ENCODE results near the gene VCL. TPM values are rescaled to one million over a fixed set of nuclear protein-coding genes. Genes with fewer than 3 reads are reported as not detected.

VCL gene
- total RNA-seq, 1 experiment from 2014 or later, result 92.2 TPM

GRCh38 chr10:73965890-73966768 is 31.8 kb upstream of the VCL start:
- TF ChIP-seq CTCF (IDR thresholded peaks at IDR 0.05; ENCODE audit: insufficient read depth in 1 of 2, low read depth in 1 of 2, low read length in 1 of 2, severe bottlenecking in 1 of 2, unreplicated experiment in 1 of 2), result no peak

DNA sequence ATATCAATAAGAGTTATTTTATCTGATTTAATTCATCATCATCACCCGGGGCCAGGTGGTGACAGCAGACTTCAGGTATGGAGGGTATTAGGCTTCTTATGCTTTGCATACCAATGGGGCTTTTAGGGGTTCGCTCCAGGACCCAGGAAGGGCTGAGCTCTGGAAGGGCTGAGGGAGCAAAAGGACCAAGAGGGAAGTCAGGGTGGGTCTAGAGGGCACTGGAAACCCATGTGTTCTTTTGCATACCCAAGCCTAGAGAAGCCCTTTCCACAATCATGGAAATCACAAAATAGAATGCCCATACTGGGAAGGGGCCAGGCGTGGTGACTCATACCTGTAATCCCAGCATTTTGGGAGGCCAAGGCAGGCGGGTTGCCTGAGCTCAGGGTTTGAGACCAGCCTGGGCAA is 30.9 kb upstream of the VCL start:
- no peaks in the 10 kb centered on the region for H3K36me3 Mint-ChIP-seq (ENCODE audit: insufficient read depth, unreplicated experiment)
- Histone ChIP-seq H3K27me3 (replicated peaks; ENCODE audit: control insufficient read depth, insufficient read depth, low read length) (no peaks in the 10 kb centered on the region), H3K4me3 (ENCODE audit: low read depth, low read length) (no peak overlapping the region), H3K9me3 (no peaks in the 10 kb centered on the region), H3K4me1 (peaks cover 26% of the 10 kb centered on the region), H3K36me3 (ENCODE audit: control insufficient read depth, insufficient read depth, low read length) (no peaks in the 10 kb centered on the region)
- H3K9me3 Mint-ChIP-seq (ENCODE audit: unreplicated experiment), result no peaks in the 10 kb centered on the region
- POLR2A ChIA-PET, result interaction anchor here (1.3 kb wide), 1 partner anchor 31 kb away, joined by 3 read pairs; the partner anchor contains the start of gene VCL
- DNase-seq, result no peak
- H3K4me3 Mint-ChIP-seq (ENCODE audit: unreplicated experiment), result no peak overlapping the region
- H3K27ac Mint-ChIP-seq (ENCODE audit: unreplicated experiment), result peak overlapping the region; percentile 98
- no peaks in the 10 kb centered on the region for H3K27me3 Mint-ChIP-seq (ENCODE audit: insufficient read depth, unreplicated experiment)
- H3K4me1 Mint-ChIP-seq (ENCODE audit: low read depth, unreplicated experiment), result peaks cover 13% of the 10 kb centered on the region
- no TSS peak for BruUV-seq (replicated peaks)
- TF ChIP-seq CTCF (IDR thresholded peaks at IDR 0.05; ENCODE audit: insufficient read depth in 1 of 2, low read depth in 1 of 2, low read length in 1 of 2, severe bottlenecking in 1 of 2, unreplicated experiment in 1 of 2), result no peak
- CTCF ChIA-PET, result interaction anchor here (1.7 kb wide), 1 partner anchor 10 kb away, joined by 5 read pairs; no protein-coding TSS in a partner anchor
- intact Hi-C loops (cut with micrococcal nuclease; ENCODE audit: unreplicated experiment), result no loop called here

More at GRCh38 chr10:73965890-73966768, 31.8 kb upstream of the VCL start:
- H3K4me3 ChIP-seq (ENCODE audit: low read depth, low read length), result no peak overlapping the region
- ChIA-PET POLR2A (interaction anchor here (1.3 kb wide), 2 partner anchors 31 to 33 kb away, joined by 3 to 5 read pairs; partner anchors contain the start of gene VCL), CTCF (interaction anchor here (0.5 to 1.7 kb wide), 4 partner anchors 9 to 1252 kb away, joined by 3 to 5 read pairs (median 4); no protein-coding TSS in a partner anchor)
- H3K9me3 Mint-ChIP-seq (ENCODE audit: unreplicated experiment), result no peaks in the 10 kb centered on the region
- peaks cover 13% of the 10 kb centered on the region for H3K4me1 Mint-ChIP-seq (ENCODE audit: low read depth, unreplicated experiment)
- peaks cover 26% of the 10 kb centered on the region for H3K4me1 ChIP-seq
- no peaks in the 10 kb centered on the region for H3K27me3 Mint-ChIP-seq (ENCODE audit: insufficient read depth, unreplicated experiment)
- H3K4me3 Mint-ChIP-seq (ENCODE audit: unreplicated experiment), result peak overlapping the region; percentile 64
- H3K36me3 Mint-ChIP-seq (ENCODE audit: insufficient read depth, unreplicated experiment), result no peaks in the 10 kb centered on the region
- no peaks in the 10 kb centered on the region for H3K27me3 ChIP-seq (replicated peaks; ENCODE audit: control insufficient read depth, insufficient read depth, low read length)
- no TSS peak for BruUV-seq (replicated peaks)
- H3K9me3 ChIP-seq, result no peaks in the 10 kb centered on the region
- intact Hi-C loops (cut with micrococcal nuclease; ENCODE audit: unreplicated experiment), result no loop called here
- peak; percentile 71 to 87 for DNase-seq
- no peaks in the 10 kb centered on the region for H3K36me3 ChIP-seq (ENCODE audit: control insufficient read depth, insufficient read depth, low read length)
- peak overlapping the region; percentile 98 for H3K27ac Mint-ChIP-seq (ENCODE audit: unreplicated experiment)

DNA sequence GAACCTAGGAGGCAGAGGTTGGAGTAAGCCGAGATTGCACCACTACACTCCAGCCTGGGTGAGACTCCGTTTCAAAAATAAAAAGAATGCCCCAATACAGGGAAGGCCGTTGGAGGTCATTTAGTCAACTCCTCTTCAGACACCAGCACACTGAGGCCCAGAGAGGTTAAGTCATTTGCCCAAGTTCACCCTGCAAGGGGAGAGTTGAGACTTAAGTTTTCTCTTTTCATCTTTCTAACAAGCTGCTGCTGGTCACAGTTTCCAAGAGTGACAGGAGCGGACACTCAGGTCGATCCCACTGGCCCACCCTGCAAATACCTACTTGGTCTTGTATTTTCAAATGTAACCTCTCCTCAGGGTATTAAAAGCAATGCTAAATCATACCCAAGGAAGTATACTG is 30.4 kb upstream of the VCL start:
- ChIA-PET CTCF (interaction anchor here (1.7 kb wide), 1 partner anchor 11 kb away, joined by 5 read pairs; no protein-coding TSS in a partner anchor), POLR2A (interaction anchor here (1.2 kb wide), 1 partner anchor 31 kb away, joined by 5 read pairs; no protein-coding TSS in a partner anchor)
- no peaks in the 10 kb centered on the region for H3K27me3 Mint-ChIP-seq (ENCODE audit: insufficient read depth, unreplicated experiment)
- no peaks in the 10 kb centered on the region for H3K9me3 Mint-ChIP-seq (ENCODE audit: unreplicated experiment)
- H3K4me1 Mint-ChIP-seq (ENCODE audit: low read depth, unreplicated experiment), result peaks cover 13% of the 10 kb centered on the region
- TF ChIP-seq CTCF (IDR thresholded peaks at IDR 0.05; ENCODE audit: insufficient read depth in 1 of 2, low read depth in 1 of 2, low read length in 1 of 2, severe bottlenecking in 1 of 2, unreplicated experiment in 1 of 2), result no peak
- H3K27me3 ChIP-seq (replicated peaks; ENCODE audit: control insufficient read depth, insufficient read depth, low read length), result no peaks in the 10 kb centered on the region
- intact Hi-C loops (cut with micrococcal nuclease; ENCODE audit: unreplicated experiment), result no loop called here
- no peak for DNase-seq
- H3K4me3 ChIP-seq (ENCODE audit: low read depth, low read length), result no peak overlapping the region
- H3K36me3 Mint-ChIP-seq (ENCODE audit: insufficient read depth, unreplicated experiment), result no peaks in the 10 kb centered on the region
- H3K9me3 ChIP-seq, result no peaks in the 10 kb centered on the region
- H3K4me1 ChIP-seq, result peaks cover 26% of the 10 kb centered on the region
- H3K36me3 ChIP-seq (ENCODE audit: control insufficient read depth, insufficient read depth, low read length), result no peaks in the 10 kb centered on the region
- peak overlapping the region; percentile 98 for H3K27ac Mint-ChIP-seq (ENCODE audit: unreplicated experiment)
- H3K4me3 Mint-ChIP-seq (ENCODE audit: unreplicated experiment), result no peak overlapping the region
- BruUV-seq (replicated peaks), result no TSS peak
